ENCODE measurements around the gene TGFBI.

The TGFBI gene

DNA sequence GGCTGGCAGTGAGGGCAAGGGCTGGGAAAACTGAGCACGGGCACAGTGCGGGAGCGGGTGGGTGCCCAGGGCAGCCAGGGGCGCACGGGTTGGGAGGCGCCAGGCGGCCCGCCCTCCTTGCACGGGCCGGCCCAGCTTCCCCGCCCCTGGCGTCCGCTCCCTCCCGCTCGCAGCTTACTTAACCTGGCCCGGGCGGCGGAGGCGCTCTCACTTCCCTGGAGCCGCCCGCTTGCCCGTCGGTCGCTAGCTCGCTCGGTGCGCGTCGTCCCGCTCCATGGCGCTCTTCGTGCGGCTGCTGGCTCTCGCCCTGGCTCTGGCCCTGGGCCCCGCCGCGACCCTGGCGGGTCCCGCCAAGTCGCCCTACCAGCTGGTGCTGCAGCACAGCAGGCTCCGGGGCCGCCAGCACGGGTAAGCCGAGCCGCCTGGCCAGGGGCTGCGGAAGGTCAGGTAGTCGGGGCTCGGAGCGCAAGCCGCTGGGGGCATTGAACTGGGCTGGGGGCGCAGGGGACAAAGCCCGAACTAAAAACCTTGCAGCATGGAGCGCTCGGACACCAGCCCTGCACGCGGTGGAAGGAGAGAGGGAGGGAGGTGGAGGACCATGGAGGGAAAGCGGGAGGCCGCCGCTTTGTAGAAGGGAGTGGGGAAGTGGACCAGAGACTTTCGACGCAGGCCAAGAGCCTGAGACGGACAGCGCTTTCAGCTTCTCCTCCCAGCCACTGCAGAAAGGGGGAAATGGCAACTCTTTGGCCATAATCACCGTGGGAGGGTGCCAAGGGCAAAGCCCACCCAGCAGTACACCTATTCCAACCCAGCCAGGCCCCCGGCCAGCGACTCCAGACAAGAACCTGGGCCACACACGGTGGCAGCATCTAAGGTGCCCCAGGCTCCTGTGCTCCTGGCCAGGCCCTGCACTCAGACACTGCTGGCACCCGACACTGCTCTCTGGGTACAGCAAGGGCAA, at the start of gene TGFBI:
Gene TGFBI, plus strand, starts transcription at position 207 of the 961 bp plus-strand sequence. Its CDS starts 68 bp downstream, at position 275.
- DNase-seq (ENCODE audit: low read depth in 2 of 2, low spot score in 1 of 2), result no peak

DNA sequence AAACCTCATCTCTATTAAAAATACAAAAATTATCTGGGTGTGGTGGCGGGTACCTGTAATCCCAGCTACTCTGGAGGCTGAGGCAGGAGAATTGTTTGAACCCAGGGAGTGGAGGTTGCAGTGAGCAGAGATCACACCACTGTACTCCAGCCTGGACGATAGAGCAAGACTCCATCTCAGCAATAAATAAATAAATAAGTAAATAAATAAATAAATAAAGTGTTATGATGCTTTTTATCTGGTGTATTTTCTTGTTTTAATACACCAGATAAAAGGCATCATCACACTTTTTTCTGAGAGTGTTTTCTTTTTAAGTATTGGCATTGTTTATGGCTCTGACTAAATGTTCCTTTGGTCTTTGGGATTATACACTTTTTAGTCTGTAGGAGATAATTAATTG, 49.8 kb upstream of the TGFBI start:
- DNase-seq (ENCODE audit: low read depth in 2 of 2, low spot score in 1 of 2), result no peak

DNA sequence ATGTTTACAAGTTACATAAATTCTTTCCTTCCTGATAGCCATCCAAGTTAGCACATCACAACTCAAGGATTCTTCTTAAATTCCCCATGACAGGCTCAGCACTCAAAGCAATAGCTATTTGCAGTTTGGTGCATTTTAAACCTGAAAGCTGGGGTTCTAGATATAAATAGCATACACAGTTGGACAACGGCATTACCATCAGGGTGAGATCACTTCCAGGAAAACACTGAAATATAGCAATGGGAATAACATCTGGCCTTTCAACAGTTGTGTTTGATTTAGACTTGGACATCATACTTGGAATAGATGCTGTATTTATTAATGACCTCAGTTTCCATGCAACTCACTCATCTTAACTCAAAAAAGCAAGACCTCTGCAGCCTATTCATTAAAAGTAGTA, 49.3 kb upstream of the TGFBI start:
- DNase-seq (ENCODE audit: low read depth in 2 of 2, low spot score in 1 of 2), result no peak

DNA sequence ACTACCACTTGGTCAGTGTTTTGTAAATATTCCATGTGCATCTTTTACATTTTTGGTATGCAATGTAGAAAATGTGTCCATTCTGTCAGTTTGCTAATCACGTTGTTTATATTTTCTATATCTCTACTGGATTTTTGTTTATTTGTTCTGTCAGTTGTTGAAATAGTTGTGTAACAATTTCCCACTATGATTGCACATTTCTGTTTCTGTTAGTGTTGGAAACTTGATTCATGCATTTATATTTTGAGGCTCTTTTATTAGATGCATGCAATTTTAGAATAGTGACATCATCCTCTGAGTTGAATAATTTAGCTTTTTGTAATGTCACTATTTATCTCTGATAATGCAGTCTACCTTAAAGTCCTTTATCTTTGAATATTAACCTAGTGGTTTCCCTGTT, 48.2 kb upstream of the TGFBI start:
- no peak for DNase-seq (ENCODE audit: low read depth in 2 of 2, low spot score in 1 of 2)

DNA sequence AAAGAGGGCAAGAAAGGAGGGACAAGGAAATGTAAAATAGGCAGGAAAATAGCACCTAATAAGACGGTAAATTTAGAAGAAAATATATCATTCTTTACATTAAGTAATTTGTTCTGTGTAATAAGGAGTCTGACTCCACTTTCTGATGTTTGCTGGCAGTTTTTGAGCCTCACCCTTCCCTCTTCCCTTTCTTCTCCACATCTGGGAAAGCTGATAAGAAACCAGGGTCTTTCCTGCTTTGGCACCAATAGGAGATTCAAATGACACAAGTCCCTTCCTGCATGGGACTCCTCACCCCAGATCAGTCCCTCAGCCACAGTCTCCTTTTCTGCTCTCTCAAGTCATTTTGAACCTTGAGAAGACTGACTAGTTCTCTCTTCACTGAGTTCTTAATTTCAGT, 42.8 kb upstream of the TGFBI start:
- no peak for DNase-seq (ENCODE audit: low read depth in 2 of 2, low spot score in 1 of 2)

DNA sequence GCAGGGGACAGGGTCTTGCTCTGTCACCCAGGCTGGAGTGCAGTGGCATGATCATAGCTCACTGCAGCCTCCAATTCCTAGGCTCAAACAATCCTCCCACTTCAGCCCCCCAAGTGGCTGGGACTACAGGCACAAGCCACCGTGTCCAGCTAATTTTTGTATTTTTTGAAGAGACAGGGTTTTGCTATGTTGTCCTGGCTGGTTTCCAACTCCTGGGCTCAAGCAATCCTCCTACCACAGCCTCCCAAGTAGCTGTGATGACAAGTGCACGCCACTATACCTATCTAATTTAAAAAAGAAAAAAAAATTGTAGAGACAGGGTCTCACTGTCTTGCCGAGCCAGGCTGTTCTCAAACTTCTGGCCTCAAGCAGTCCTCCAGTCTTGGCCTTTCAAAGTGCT, 42.4 kb upstream of the TGFBI start:
- no peak for DNase-seq (ENCODE audit: low read depth in 2 of 2, low spot score in 1 of 2)

DNA sequence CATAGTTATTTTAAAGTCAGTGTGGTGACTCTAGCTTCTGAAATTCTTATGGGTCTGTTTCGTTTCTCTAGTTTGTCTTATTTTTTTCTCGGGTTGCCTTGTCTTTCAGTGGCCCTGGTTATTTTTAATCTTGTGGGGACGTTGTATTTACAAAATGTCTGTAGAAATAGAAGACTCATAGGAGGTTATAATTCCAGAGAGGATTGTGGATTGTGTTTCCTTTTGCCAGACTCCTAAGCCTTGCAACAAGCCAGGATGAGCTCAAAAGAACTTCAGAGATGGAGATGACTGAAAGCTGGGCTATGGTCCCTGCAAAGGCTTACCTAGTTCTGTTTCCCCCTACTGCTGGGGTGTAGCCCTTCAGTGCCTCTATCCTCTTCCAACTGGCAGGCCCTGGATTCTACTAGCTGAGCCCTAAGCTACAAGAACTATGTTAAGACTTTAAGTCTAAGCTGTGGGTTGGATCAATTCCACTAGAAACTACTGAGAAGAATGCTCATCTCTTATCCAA, 41.8 kb upstream of the TGFBI start:
- DNase-seq (ENCODE audit: low read depth in 2 of 2, low spot score in 1 of 2), result no peak

DNA sequence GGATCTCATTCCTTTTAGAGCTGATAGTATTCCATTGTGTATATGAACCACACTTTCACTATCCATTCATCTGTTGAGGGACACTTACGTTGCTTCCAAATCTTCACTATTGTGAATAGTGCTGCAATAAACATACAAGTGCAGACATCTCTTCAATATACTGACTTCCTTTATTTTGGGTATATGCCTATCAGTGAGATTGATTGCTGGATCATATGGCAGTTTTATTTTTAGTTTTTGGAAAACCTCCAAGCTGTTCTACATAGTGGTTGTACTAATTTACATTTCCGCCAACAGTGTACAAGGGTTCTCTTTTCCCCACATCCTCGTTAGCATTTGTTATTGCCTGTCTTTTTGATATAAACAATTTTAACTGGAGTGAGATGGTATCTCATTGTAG, 40.2 kb upstream of the TGFBI start:
- no peak for DNase-seq (ENCODE audit: low read depth in 2 of 2, low spot score in 1 of 2)

DNA sequence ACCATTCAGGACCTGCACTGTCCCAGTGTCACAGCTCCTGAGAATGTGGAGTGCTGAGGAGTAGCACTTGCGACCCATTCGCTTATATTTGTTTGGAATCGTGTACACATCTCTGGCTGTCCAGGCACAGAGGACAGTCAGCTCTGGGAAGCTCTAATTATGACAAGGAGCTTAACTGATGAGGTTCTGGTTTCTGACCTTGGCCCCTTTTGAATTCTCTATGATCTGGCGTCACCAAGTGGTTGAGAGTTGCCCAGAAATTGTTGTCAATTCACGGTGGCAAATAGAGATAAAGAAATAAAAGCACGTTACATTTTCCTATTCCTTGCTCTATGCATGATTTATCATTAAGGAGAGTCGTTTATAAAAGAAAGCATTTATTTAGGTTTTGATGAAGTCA, 39.1 kb upstream of the TGFBI start:
- DNase-seq (ENCODE audit: low read depth in 2 of 2, low spot score in 1 of 2), result no peak

DNA sequence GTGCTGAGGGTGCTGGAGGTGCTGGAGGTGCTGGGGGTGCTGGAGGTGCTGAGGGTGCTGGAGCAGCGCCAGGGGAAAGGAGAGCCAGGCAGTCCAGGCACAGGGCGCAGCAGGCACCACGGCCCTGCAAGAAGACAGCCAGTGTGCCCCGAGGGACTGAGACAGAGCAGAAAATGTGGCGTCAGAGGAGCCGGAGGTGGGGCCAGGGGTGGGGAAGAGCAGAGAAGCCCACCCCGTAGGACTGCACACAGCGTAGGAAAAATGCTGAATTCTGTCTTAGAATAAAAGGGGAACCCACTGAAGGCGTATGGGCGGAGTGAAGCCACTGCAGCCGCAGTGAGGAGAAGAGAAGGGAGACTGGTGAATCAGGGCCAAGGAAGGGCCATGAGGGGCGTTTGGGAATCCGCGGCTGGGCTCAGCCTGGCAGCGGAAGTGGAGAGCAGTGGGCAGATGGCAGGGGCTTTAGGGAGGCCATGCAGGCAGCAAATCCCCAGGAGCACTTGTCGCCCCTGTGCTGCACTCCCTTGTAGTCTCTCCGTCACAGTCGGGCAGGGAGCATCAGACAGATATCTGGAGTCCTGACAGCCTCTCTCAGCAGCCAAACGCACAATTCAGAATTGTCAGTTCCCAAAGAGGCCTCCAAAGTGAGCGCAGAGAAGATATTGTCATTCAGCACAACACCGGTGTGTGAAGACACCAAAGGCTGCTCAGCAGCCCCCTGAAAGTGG, 38.1 kb upstream of the TGFBI start:
- DNase-seq (ENCODE audit: low read depth in 2 of 2, low spot score in 1 of 2), result no peak

DNA sequence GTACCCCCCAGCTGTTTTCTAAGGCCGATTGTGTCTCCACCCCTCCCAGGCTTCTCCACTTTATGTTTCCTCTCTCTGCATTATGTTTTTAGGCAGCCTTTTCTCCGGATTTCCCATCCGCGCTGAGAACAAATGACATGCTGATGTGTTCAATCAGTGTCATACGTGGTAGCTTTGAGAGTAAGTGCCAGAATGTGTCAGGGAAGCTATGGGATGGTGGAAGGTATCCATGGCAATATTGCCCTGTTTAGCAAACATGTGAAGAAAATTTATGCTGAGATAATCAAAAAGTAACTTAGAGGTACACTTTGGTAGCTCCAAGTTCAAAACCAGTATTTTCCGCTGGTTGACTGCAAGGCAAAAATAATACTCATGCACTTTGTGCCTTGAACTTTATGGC, 37.4 kb upstream of the TGFBI start:
- DNase-seq (ENCODE audit: low read depth in 2 of 2, low spot score in 1 of 2), result no peak

DNA sequence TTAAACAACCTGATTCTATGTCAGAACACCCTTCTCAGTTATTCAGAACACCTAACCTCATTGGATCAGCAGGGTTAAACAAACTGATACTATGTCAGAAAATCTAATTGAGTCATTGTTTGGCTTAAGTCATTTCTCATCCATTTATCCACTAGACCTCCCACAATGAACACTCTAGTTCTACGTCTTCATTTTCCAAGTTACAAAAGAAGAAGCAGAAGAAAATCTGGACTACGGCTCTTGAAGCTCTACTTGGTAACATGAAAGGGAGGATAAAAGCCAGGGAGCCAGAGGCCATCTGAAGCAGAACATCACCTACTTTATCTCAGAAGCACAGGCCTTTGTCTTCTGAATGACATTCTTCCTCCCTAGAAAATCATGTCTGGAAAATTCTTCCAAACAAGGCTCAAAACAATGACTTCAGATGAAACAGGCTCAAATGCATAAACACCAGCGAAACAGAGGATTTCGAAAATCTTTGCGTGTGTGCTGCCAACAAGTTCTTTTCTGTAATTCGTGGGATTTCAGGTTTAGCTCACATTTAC, 35.4 kb upstream of the TGFBI start:
- DNase-seq (ENCODE audit: low read depth in 2 of 2, low spot score in 1 of 2), result no peak

DNA sequence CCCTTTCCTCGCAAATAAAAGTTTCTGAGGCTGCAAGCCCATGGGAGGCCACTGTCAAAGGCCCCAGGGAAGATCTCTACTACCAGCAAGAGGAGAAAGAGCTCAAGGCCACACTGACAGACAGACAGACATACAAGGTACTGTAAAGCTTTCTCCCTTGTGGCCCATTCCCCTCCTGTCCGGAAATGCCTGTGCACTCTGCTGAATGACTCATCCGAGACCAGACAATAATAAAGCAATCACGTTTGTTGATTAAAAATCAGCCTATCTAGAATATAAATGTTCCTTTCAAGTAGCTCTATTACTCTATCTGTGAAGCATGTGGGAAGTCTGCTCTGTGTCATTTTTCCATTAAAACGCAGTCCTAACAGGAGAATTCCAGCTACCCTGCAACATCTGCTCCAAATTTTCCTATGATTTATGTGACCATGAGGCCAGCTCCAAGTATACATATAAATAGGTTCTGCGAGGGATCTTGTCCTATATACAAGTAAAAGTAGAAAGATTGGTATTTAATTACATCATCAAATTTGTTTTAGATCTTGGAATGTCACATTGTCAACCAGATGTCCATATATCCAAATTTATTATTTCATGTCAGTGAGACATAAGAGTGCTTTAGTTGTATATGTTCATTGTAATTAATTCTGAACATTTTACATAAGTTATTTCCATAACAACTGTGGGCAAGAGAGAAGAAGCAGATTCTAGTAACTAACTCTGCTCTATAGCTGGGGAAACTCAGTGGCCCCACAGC, 34.7 kb upstream of the TGFBI start:
- DNase-seq (ENCODE audit: low read depth in 2 of 2, low spot score in 1 of 2), result no peak

DNA sequence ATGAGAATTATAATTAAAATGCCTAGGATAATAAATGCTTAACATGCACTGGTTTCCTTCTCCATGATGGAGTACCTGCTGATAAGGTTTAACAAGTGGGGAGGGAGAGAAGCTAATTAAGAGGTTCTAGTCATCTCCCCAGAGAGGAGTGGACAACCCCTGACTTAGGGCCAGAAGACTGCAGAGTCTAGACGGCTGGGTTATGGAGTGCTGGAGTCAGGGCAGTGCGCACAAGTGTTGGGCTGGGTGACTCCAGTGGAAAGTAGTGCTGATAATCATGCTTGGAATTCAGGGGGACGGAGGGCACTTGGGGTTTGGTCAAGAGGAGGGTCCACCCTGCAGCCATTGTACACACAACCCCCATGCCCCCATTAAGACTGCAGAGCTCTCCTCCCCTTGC, 32.8 kb upstream of the TGFBI start:
- DNase-seq (ENCODE audit: low read depth in 2 of 2, low spot score in 1 of 2), result no peak

DNA sequence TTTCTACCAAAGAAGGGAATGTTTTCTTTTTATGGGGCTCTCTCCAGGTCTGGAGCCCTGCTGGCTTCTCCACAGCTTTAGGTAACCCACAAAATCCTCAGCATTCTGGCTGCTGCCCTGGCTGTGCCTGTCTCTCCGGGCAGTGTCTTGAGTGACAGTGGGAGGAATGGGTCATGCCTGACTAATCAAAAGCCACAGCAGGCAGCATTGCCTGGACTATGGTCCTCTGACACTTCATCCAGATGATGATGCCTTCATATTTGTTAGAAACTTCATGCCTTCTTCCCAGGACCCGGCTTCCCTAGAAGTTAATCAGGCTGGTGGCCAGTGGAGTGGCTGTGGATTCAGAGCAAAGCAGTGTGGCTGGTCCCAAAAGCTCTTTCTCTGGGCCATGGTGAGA, 32.2 kb upstream of the TGFBI start:
- no peak for DNase-seq (ENCODE audit: low read depth in 2 of 2, low spot score in 1 of 2)

DNA sequence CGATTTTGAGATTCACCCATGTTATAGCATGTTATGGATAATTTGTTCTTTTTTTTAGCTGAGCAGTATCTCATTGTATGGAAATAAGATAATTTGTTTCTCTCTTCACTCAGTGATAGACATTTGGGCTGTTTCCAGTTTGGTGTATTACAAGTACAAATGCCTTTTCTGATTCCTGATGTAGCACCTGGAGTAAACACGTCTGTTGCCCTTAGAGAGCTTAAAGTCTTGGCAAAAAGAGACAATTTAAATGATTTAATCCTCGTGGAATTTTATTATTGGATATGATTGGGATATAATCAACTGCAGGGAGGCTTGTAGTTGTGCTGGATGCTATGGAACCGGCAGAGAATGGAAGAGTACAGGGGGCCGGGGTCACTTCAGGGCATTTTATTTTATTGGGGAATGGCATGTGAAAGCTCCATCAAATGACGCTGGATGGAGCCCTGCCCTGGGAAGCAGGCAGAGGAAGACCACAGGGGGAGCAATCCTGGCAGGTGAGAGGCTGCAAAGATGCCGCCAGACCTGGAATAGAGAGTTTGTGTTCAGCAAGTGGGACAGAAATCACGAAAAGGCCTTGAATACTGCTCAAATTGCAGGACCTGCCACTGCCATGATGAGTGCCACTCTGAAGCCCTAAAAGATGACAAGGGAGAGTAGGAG, 31.0 kb upstream of the TGFBI start:
- DNase-seq (ENCODE audit: low read depth in 2 of 2, low spot score in 1 of 2), result no peak

DNA sequence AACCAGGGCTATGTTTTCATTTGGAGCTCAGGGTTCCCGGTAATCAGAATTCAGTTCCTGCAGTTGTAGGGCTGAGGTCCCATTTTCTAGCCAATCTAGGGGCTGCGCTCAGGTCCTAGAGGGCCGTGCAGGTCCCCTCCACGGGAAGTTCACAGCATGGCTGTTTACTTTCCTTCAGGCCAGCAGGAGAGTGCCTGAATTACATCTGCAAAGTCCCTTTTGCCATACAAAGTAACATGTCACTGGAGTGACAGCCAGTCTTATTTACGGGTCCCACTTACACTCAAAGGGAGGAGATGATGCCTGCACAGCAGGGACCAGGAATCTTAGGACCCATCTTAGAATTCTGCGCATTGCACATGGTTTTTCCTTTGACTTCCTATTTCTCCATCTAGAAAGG, 29.9 kb upstream of the TGFBI start:
- DNase-seq (ENCODE audit: low read depth in 2 of 2, low spot score in 1 of 2), result no peak

DNA sequence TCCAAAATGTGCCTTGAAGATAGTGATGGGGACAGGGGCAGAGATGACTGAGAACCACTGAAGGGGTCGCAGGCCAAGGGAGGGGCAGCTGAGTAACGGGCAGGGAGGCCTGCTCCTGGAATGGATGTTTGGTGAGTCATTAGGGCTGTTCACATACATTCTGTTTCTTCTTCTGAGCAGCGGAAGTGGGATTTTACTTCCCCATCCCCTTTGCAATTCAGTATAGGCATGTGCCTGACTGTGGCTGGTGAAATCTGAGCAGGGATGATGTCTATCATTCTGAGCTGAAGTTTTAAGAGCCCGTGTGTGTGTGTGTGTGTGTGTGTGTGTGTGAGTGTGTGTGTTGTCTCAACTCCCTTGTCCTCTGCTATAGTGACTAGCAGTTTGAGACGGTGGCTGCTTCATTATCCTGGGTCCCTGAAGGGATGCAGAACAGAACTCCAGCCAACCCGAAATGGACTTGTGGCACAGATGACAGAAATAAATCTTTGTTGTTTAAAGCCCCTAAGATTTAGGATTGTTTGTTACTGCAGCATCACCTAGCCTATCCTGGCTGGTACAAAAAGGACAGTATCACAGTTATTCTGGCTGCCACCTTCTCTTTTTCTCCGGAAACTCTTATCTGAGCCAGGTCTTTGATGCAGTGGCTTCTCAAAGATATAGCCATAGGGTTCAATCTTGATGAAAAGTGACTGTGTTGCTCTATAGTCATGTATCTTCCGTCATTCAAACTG, 29.2 kb upstream of the TGFBI start:
- no peak for DNase-seq (ENCODE audit: low read depth in 2 of 2, low spot score in 1 of 2)

DNA sequence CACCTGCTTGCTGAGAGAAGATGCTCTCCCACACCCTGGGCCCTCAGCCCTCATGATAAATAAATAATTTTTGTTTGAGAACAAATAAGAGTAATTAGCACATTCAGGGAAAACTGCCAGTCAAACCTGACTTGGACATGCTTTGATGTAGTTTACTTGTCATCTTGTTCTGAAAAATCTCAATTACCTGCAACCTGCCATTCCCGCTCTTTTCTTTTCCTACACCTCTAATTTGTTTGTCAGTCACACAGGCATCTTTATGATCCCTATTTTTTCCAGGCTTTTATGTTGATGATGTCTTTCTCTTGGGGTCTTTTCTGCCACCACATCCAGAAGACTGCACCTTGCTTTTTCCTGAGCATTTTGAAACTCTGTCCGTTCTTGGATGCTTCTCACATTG, 28.6 kb upstream of the TGFBI start:
- DNase-seq (ENCODE audit: low read depth in 2 of 2, low spot score in 1 of 2), result no peak

DNA sequence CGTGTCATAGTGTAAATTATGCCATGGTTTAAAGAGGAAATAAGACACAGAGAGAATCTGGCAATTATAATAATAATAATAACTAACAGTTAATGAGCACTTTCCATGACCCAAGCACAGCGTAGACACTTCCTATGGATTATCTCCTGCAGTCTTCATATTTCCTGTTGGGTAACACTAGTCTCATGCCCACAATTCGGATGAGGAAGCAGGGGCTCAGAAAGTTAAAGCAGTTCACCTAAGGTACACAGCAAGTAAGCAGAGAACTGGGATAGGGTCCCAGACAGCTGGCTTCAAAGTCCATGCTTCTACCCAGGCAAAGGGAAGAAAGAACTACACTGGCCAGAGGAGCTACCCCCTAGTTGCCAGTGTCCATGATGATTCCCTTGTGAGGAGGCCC, 27.9 kb upstream of the TGFBI start:
- no peak for DNase-seq (ENCODE audit: low read depth in 2 of 2, low spot score in 1 of 2)

All from stimulated activated CD8-positive, alpha-beta memory T cell treated with anti-CD3 and anti-CD28 coated beads, Interleukin-4, amount 100 ng/mL, for 4 hours (primary cell).